ENCODE measurements around the gene MT1G. TPM values are rescaled to one million over a fixed set of nuclear protein-coding genes. Genes with fewer than 3 reads are reported as not detected.
"Not testable (repeated sequence)": the region's sequence is repeated elsewhere in the genome, so short reads cannot be mapped to it uniquely, and the experiment has no call there.

Gene MT1G
- total and polyA plus RNA-seq, 4 donors, result 5.3 to 118 (median 31.5) TPM

DNA sequence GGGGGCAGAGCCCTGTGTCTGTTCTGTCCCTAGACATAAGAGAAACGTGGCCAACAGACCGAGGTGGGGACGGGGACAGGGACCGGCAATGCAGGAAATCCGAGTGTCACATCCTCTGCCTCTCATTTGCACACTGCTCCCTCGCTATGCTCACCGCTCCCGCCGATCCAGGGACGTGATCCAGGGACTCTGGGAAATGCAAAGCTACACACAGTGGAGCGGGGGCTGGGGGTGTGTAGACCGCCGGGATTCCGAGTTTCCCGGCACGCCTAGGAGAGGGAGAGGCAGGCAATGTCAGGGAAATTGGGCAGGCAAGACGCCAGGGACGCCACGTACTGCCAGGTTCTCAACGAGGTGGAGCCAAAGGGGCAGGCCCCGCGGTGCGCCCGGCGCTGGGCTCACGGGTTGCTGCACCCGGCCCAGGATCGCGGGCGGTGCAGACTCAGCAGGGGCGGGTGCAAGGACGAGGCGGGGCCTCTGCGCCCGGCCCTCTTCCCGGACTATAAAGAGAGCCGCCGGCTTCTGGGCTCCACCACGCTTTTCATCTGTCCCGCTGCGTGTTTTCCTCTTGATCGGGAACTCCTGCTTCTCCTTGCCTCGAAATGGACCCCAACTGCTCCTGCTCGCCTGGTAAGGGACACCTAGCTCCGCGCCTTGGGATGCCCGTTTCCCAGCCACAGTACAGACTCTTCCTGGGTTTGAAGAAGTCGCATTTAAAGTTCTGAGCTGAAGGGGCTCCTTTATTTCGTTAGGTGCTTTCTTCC, 14.3 kb upstream of the MT1G start, which contains the start of gene MT1X:
TSS of gene MT1X (plus strand) at position 532 of the 764 bp plus-strand sequence. CDS start at position 603, 71 bp downstream.
- Histone ChIP-seq H3K9me3 (ENCODE audit: control insufficient read depth, low read length) (no peaks in the 10 kb centered on the region), H3K27ac (ENCODE audit: low read depth in 1 of 2, low read length in 2 of 2) (peak within 1 kb of the TSS in 1 of 2 donors; percentile 48), H3K4me3 (ENCODE audit: low read length in 2 of 2) (peak within 1 kb of the TSS; percentile 55 to 66), H3K4me1 (ENCODE audit: control insufficient read depth in 1 of 2, insufficient read depth in 2 of 2, low read length in 2 of 2) (no peaks in the 10 kb centered on the region), H3K36me3 (ENCODE audit: control insufficient read depth in 1 of 2, insufficient read depth in 2 of 2, low read length in 1 of 2) (no peaks in the 10 kb centered on the region), H3K27me3 (ENCODE audit: control insufficient read depth in 1 of 2, insufficient read depth in 2 of 2, low read length in 1 of 2) (no peaks in the 10 kb centered on the region)
- 0% methylated on average over 46 to 49 of the region's 49 CpGs for WGBS, 2 donors
- peak; percentile 98 for ATAC-seq (ENCODE audit: low FRiP score)
- intact Hi-C loops (cut with DNase I), result loop anchor here (5.0 kb wide), 2 partner anchors 40 to 75 kb away; partner anchors contain the start of gene MT2A (in 1 of the 2)
- peak; percentile 96 to 97 for DNase-seq

- ATAC-seq (ENCODE audit: low FRiP score), result no peak
- H3K4me1 ChIP-seq (ENCODE audit: control insufficient read depth in 1 of 2, insufficient read depth in 2 of 2, low read length in 2 of 2), result no peaks in the 10 kb centered on the region
- WGBS, 2 donors, result 90 to 96% methylated on average over 6 of the region's 6 CpGs
Observed at GRCh38 chr16:56679818-56680217, 12.0 kb upstream of the MT1G start.

DNA sequence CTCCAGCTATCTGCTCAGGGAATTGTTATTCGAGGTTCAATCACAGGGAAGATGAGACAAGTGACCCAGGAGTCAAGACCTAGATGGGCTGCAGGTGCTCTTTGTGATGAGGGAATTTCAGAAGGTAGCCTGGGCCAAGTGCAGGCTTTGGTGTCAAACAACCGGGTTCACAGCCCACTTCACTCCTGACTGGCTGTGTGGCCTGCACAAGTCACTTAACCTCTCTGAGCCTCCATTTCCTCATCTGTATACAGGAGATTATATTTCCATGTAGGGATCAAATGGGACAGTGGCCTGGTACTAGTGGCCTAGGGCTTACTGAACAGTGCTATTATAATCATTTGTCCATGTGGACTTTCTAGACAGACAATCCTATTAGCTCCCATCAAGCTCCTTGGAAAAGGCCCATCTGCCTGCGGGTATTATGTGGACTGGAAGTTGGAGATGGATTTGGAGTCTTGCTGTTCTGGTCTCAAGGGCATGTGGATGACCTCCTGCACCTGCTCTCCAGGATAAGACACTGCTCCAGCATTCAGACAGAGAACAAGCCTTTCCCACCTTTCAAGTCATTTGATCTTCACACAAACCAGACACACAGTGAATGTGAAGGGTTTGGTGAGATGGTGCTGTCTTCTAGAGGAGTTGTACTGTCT, 11.3 kb upstream of the MT1G start:
- Histone ChIP-seq H3K27me3 (ENCODE audit: control insufficient read depth in 1 of 2, insufficient read depth in 2 of 2, low read length in 1 of 2) (no peaks in the 10 kb centered on the region), H3K4me3 (ENCODE audit: low read length in 2 of 2) (no peak overlapping the region), H3K36me3 (ENCODE audit: control insufficient read depth in 1 of 2, insufficient read depth in 2 of 2, low read length in 1 of 2) (no peaks in the 10 kb centered on the region), H3K4me1 (ENCODE audit: control insufficient read depth in 1 of 2, insufficient read depth in 2 of 2, low read length in 2 of 2) (no peaks in the 10 kb centered on the region), H3K27ac (ENCODE audit: low read depth in 1 of 2, low read length in 2 of 2) (no peak overlapping the region), H3K9me3 (ENCODE audit: control insufficient read depth, low read length) (no peaks in the 10 kb centered on the region)
- DNase-seq, result no peak
- WGBS, 2 donors, result 95 to 96% methylated on average over 3 of the region's 3 CpGs
- ATAC-seq (ENCODE audit: low FRiP score), result no peak
- intact Hi-C loops (cut with DNase I), result no loop called here

More at GRCh38 chr16:56679818-56680217, 12.0 kb upstream of the MT1G start:
- Histone ChIP-seq H3K36me3 (ENCODE audit: control insufficient read depth in 1 of 2, insufficient read depth in 2 of 2, low read length in 1 of 2) (no peaks in the 10 kb centered on the region), H3K4me3 (ENCODE audit: low read length in 2 of 2) (no peak overlapping the region), H3K9me3 (ENCODE audit: control insufficient read depth, low read length) (no peaks in the 10 kb centered on the region), H3K27me3 (ENCODE audit: control insufficient read depth in 1 of 2, insufficient read depth in 2 of 2, low read length in 1 of 2) (no peaks in the 10 kb centered on the region), H3K27ac (ENCODE audit: low read depth in 1 of 2, low read length in 2 of 2) (no peak overlapping the region)
- DNase-seq, result no peak
- intact Hi-C loops (cut with DNase I), result loop anchor here (5.0 kb wide), 2 partner anchors 38 to 73 kb away; partner anchors contain the start of gene MT2A (in 1 of the 2)

- no peak overlapping the region for H3K27ac ChIP-seq (ENCODE audit: low read depth in 1 of 2, low read length in 2 of 2)
- no peaks in the 10 kb centered on the region for H3K4me1 ChIP-seq (ENCODE audit: control insufficient read depth in 1 of 2, insufficient read depth in 2 of 2, low read length in 2 of 2)
- no peak overlapping the region for H3K4me3 ChIP-seq (ENCODE audit: low read length in 2 of 2)
- no peaks in the 10 kb centered on the region for H3K9me3 ChIP-seq (ENCODE audit: control insufficient read depth, low read length)
- ATAC-seq (ENCODE audit: low FRiP score) (no peak), DNase-seq (no peak)
- intact Hi-C loops (cut with DNase I), result no loop called here
- no peaks in the 10 kb centered on the region for H3K36me3 ChIP-seq (ENCODE audit: control insufficient read depth in 1 of 2, insufficient read depth in 2 of 2, low read length in 1 of 2)
- WGBS, 2 donors, result 62 to 64% methylated on average over 3 of the region's 3 CpGs
- H3K27me3 ChIP-seq (ENCODE audit: control insufficient read depth in 1 of 2, insufficient read depth in 2 of 2, low read length in 1 of 2), result no peaks in the 10 kb centered on the region
Observed at GRCh38 chr16:56677474-56677873, 9.6 kb upstream of the MT1G start.

- H3K4me1 ChIP-seq (ENCODE audit: control insufficient read depth in 1 of 2, insufficient read depth in 2 of 2, low read length in 2 of 2), result no peaks in the 10 kb centered on the region
- no peaks in the 10 kb centered on the region for H3K36me3 ChIP-seq (ENCODE audit: control insufficient read depth in 1 of 2, insufficient read depth in 2 of 2, low read length in 1 of 2)
- WGBS, 2 donors, result 8 to 9% methylated on average over 18 to 32 of the region's 32 CpGs
- H3K27ac ChIP-seq (ENCODE audit: low read depth in 1 of 2, low read length in 2 of 2), result no peak overlapping the region
- peak; percentile 53 for ATAC-seq (ENCODE audit: low FRiP score)
- no peak overlapping the region for H3K4me3 ChIP-seq (ENCODE audit: low read length in 2 of 2)
- intact Hi-C loops (cut with DNase I), result loop anchor here in 1 of 2 donors (2.0 kb wide), 1 partner anchor 27 kb away; no protein-coding TSS in a partner anchor
- DNase-seq, result no peak
- no peaks in the 10 kb centered on the region for H3K27me3 ChIP-seq (ENCODE audit: control insufficient read depth in 1 of 2, insufficient read depth in 2 of 2, low read length in 1 of 2)
- H3K9me3 ChIP-seq (ENCODE audit: control insufficient read depth, low read length), result no peaks in the 10 kb centered on the region
Observed at GRCh38 chr16:56675685-56676210, 7.9 kb upstream of the MT1G start.

DNA sequence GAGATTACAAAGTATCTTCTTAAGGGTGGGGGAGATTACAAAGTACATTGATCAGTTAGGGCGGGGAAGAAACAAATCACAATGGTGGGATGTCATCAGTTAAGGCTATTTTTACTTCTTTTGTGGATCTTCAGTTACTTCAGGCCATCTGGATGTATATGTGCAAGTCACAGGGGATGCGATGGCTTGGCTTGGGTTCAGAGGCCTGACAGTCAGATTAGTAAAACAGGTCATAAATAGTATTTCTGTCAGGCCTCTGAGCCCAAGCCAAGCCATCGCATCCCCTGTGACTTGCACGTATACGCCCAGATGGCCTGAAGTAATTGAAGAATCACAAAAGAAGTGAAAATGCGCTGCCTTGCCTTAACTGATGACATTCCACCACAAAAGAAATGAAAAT, 6.7 kb upstream of the MT1G start:
- not testable (repeated sequence) for H3K4me3 ChIP-seq (ENCODE audit: low read length in 2 of 2); H3K27me3 ChIP-seq (ENCODE audit: control insufficient read depth in 1 of 2, insufficient read depth in 2 of 2, low read length in 1 of 2); ATAC-seq (ENCODE audit: low FRiP score); H3K9me3 ChIP-seq (ENCODE audit: control insufficient read depth, low read length); H3K27ac ChIP-seq (ENCODE audit: low read depth in 1 of 2, low read length in 2 of 2); H3K4me1 ChIP-seq (ENCODE audit: control insufficient read depth in 1 of 2, insufficient read depth in 2 of 2, low read length in 2 of 2); H3K36me3 ChIP-seq (ENCODE audit: control insufficient read depth in 1 of 2, insufficient read depth in 2 of 2, low read length in 1 of 2); DNase-seq
- 94 to 96% methylated on average over 6 of the region's 6 CpGs for WGBS, 2 donors
- intact Hi-C loops (cut with DNase I), result loop anchor here in 1 of 2 donors (2.0 kb wide), 1 partner anchor 28 kb away; no protein-coding TSS in a partner anchor

- no peaks in the 10 kb centered on the region for H3K27me3 ChIP-seq (ENCODE audit: control insufficient read depth in 1 of 2, insufficient read depth in 2 of 2, low read length in 1 of 2)
- DNase-seq (no peak), ATAC-seq (ENCODE audit: low FRiP score) (no peak)
Observed at GRCh38 chr16:56673921-56674320, 6.1 kb upstream of the MT1G start.

DNA sequence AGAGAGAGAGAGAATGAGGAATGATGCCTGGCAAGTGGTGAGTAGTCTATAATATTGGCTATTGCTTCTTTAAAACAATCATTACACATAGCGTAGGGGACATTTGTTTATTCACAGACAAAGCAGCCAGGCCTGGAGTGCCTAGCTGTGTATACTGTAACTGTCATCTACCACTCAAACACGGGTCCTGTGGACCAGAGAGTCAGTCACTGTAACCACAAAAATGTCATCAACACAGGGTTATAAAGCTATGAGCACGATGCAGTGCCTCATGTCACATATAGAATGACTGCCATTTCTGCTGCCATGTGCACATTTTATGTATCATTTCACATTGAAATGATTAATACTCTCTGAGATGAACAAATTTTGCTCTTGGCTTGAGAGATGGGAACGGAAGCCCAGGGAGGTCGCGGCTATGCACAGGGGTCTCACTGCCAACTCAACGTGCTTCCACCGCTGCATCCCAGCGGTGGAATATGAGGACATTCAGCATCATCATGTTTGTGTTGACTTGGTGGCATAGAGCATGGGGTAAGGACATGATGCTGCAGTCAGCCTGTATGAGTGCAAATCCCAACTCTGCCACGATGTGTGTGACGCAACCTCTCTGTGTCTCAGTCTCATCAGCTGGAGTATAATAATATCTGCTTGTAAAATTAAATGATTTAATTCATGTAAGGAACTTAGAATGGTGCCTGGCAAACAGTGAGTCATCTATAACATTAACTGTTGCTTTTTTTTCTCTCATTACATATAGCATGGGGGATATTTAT, 5.1 kb upstream of the MT1G start:
- Histone ChIP-seq H3K36me3 (ENCODE audit: control insufficient read depth in 1 of 2, insufficient read depth in 2 of 2, low read length in 1 of 2) (no peaks in the 10 kb centered on the region), H3K4me1 (ENCODE audit: control insufficient read depth in 1 of 2, insufficient read depth in 2 of 2, low read length in 2 of 2) (no peaks in the 10 kb centered on the region), H3K9me3 (ENCODE audit: control insufficient read depth, low read length) (no peaks in the 10 kb centered on the region), H3K27me3 (ENCODE audit: control insufficient read depth in 1 of 2, insufficient read depth in 2 of 2, low read length in 1 of 2) (no peaks in the 10 kb centered on the region), H3K4me3 (ENCODE audit: low read length in 2 of 2) (no peak overlapping the region), H3K27ac (ENCODE audit: low read depth in 1 of 2, low read length in 2 of 2) (no peak overlapping the region)
- no peak for DNase-seq
- intact Hi-C loops (cut with DNase I), result no loop called here
- 89% methylated on average over 11 of the region's 11 CpGs for WGBS, 2 donors
- no peak for ATAC-seq (ENCODE audit: low FRiP score)

More at GRCh38 chr16:56673921-56674320, 6.1 kb upstream of the MT1G start:
- no peak overlapping the region for H3K27ac ChIP-seq (ENCODE audit: low read depth in 1 of 2, low read length in 2 of 2)
- intact Hi-C loops (cut with DNase I), result loop anchor here in 1 of 2 donors (2.0 kb wide), 1 partner anchor 29 kb away; no protein-coding TSS in a partner anchor
- no peaks in the 10 kb centered on the region for H3K9me3 ChIP-seq (ENCODE audit: control insufficient read depth, low read length)
- no peaks in the 10 kb centered on the region for H3K4me1 ChIP-seq (ENCODE audit: control insufficient read depth in 1 of 2, insufficient read depth in 2 of 2, low read length in 2 of 2)
- H3K36me3 ChIP-seq (ENCODE audit: control insufficient read depth in 1 of 2, insufficient read depth in 2 of 2, low read length in 1 of 2), result no peaks in the 10 kb centered on the region
- no peak overlapping the region for H3K4me3 ChIP-seq (ENCODE audit: low read length in 2 of 2)
- 44 to 46% methylated on average over 12 of the region's 12 CpGs for WGBS, 2 donors

Data from aorta (tissue), 5 donors.